ENCODE measurements around the gene MAD2L2.
"Not testable (repeated sequence)": the region's sequence is repeated elsewhere in the genome, so short reads cannot be mapped to it uniquely, and the experiment has no call there.

MAD2L2 gene

DNA sequence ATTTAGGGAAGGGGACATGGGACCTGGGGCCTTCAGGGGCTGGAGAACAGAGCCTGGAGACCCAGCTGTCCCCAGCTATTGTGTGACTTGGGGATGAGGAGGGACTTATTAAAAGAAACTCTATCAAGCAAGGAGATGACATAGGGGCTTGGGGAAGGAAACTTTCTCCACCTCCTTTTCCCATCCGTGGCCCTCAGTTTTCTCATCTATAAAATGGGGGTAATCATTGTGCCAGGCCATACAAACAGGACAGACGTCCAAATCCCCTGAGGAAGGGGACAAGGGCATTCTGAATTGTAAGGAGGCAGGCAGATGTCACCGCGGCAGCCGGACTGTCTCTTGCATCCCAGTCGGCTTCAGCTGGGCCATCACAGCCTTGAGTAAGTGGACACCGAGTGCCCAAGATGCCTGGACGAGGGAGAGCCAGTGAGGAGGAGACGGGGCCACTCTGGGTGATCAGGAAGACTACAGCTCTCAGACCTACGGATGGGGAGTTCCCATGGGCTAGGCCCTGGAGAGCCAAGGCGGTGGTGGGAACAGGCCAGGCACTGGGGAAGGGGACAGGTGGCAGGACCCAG is 28.7 kb downstream of the MAD2L2 start:
- no peak for DNase-seq

DNA sequence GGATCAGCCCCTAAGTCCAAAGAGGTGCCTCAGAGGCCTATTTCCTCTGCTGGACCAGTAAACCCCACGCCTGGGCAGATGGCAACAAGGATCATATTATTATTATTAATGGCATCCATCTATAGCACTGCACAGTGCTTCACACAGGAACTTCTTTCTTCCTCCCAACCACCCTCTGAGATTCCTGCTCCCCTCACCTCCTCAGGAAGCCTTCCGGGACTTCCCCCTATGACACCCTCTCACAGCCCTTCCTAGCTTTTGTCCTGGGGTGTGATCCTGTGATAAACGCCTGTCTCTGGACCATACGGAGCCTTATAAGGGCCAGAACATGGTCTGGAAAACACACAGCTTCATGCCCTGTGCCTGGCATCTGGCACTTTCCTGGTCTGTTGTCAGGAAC is 29.9 kb downstream of the MAD2L2 start:
- no peak for DNase-seq

DNA sequence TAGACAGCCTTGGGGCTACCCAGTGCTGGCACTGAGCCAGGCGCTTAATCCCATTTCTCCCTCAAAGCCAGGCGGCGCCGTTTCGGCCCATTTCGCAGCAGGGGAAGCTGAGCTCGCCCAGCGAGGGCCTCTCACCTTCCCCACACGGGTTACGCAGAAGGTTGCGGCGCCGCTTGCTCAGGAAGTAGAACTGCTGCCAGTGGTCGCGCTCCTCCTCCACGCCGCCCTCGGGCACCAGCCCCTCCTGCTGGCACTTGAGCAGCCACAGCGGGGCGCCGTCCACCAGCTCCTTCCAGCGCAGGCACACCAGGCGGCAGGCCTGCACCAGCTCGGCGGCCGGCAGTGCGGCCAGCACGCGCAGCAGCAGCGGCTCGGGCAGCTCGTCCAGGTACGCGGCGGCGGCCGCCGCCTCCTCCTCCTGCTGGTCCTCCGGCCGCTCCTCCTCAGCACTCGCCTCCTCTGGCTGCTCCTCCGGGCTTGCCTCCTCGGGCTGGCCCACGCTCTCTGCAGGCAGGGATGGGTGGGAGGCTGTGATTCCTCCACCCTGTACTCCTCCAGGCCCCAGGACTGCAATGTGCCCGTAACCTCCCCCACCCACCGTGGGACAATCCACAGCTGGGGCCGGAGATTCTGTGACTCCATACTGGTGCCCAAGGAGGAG is 30.5 kb downstream of the MAD2L2 start:
- DNase-seq = peak; percentile 97

DNA sequence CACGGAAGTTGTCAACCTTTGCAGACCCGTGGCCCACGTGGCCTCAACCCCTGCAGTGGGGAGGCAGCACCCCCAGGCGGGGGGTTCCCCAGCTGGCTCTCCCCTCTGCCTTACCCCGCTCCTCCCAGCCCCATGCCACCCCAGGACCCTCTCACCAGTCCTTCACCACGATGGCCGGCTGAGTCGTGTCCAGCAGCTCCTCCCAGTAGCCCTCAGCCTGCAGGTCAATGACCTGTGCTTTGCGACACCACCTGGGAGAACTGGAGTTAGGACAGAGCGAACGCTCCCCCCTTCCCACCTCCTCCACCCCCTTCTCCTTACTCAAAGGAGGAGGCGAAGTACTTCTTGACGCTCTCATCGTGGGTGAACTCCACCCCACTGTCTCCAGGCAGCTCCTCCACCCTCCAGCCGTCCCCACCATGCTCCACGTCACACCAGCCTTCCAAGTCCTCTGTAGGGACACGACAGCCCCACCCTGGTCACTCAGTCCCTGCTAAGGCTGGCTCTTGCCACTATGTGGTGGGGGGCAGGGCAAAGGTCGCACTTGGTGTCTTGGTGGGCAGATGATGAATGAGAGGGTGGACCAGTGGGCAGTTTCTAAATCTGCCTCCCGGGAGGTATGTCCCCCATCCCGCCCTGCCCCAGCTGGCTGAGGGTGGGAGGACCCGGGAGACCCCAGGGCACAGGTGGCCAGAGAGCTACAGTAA is 31.2 kb downstream of the MAD2L2 start:
- no peak for DNase-seq

DNA sequence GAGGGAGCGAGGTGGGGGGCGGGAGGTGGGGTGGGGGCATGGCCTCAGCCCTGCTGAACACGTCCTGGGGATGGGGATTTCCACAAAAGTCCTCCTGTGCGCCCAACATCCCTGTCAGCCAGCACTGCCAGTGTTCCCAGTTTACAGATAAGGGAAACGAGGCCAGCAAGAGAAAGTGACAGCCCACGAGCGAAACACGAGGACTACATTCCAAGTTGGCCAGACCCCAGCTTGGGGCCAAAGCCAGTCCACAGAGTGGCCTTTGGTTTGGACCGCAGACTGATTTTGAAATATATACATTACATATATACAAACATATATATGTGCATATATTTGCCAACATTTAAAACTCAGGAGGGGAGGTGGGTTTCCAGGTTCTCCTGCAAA is 31.7 kb downstream of the MAD2L2 start:
- DNase-seq = no peak

DNA sequence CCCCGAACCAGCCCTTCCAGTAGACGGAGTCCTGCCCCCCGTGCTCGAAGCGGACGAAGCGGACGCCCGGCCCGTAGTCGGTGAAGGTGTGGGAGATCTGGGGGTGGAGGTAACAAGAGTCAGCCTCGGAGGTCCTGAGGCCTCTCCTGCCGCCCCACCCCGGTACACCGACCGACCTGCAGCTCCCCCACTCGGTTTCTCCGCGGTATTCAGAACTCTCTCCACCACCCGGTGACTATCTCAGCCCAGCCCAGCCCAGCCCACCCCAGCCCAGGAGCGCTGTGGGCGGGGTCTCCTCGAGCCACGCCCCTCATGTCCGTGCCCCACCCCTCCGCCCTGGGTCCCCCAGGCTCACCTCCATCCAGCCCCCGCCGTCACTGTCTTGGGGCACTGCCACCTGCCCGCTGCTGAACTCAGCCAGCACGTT is 32.2 kb downstream of the MAD2L2 start:
- no peak for DNase-seq

DNA sequence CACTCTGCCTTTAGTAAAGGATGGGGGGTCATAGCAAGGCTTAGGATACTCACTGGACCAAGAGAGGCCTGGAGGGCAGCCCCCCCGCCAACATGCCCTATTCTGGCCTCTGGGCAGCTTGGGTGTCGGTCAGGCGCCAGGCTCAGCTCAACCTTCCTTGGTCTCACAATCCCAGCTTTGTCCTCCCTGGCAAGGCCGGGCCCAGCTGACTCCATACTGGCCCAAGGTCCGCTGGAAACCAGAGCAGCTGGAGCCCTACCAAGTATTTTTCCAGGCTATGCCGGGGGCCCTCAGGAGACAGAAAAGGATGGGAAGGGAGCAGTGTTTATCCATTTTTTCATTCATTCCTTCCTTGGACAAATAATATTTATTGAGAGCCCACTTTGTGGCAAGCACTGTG is 32.9 kb downstream of the MAD2L2 start:
- DNase-seq = no peak

DNA sequence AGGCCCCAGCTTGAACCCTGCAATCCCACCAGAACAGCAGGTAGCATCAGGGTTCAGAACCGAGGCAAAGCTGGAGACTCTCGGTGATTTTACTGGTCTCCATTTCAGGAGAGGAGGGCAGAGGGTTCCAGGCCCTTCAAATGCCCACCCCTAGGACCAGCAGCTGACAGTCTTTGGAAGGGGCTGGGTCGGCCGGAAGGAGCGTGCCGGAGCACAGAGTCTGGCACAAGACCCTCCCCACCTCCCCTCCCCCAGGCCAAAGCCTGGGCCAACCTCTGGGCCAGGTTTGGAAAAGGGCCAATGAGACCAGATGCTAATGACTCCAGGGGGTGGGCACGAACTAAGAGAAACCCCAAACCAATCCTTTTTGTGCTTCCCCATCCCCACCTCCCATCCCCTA is 33.6 kb downstream of the MAD2L2 start:
- DNase-seq = no peak

DNA sequence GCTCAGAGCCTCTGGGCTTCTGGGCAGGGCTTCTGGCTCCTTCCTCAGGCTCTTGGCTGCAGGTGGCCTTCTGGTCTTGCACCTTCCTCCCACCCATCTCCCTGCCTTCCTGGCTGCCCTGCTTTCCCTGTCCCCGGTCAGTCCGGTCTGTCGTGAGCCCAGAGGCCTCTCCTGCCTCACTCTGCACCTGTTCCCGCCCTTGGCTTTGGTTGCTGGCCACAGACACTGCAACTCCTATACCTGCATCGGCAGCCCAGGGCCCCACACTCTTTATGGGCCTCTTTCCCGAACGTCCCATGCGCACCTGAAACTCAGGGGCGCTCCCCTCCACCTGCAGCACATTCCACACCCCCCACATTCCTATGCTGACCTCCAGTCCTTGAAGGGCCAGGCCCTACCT is 34.6 kb downstream of the MAD2L2 start:
- DNase-seq = no peak

DNA sequence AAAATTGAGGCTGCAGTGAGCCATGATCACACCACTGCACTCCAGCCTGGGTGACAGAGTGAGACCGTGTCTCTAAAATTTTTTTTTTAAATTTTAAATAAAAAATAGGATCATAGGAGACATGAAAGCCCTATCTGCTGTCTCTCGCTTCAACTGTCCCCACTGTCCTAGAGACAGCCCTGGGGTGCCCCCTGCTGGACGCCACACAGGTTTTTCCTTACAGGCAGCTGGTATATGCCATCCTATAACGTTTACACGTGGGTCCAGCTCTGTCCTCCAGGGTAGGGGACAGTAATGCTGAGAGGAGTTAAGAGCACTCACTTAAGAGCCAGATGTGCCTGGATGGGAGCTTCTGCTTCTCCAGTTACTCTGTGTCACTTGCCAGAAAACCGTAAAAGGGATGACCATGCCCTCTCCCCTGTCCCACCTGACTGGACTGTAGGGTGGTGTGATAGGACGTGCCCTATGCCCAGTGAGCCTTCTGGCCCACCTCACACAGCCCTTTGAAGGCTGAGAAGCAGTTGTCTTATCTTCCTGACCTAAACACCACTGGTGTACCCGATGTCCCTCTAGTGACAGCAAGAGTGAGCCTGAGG is 35.2 kb downstream of the MAD2L2 start:
- DNase-seq = peak; percentile 60

DNA sequence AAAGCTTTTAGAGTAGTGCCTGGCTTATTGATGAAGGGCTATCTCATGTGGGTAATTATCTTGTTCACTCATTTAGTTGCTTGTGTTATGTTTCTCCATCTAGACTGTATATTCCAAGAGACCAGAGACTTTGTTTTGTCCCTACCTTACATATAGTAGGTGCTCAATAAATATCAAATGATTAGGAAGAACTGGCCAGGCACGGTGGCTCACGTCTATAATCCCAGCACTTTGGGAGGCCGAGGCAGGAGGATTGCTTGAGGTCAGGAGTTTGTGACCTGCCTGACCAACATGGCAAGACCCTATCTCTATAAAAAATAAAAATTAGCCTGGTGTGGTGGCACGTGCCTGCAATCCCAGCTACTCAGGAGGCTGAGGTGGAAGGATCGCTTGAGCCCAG is 35.7 kb downstream of the MAD2L2 start:
- no peak for DNase-seq

DNA sequence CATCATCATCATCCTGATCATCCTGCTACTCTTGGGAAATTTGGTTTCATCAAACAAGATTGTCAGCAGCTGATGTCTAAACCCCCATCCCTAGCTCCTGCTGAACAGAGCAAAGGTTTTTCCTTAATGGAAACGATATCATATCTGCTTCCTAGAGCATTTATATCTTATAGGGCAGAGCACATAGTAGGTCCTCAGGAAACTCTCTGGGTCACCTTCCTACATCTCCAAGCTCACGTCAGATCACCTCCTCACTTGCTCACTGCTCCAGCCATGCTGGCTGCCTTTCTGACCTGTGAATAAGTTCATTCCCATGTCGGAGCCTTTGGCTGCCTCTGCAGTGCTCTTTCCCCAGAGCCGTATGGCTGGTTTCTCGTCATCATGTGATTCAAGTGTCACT is 37.2 kb downstream of the MAD2L2 start:
- no peak for DNase-seq

DNA sequence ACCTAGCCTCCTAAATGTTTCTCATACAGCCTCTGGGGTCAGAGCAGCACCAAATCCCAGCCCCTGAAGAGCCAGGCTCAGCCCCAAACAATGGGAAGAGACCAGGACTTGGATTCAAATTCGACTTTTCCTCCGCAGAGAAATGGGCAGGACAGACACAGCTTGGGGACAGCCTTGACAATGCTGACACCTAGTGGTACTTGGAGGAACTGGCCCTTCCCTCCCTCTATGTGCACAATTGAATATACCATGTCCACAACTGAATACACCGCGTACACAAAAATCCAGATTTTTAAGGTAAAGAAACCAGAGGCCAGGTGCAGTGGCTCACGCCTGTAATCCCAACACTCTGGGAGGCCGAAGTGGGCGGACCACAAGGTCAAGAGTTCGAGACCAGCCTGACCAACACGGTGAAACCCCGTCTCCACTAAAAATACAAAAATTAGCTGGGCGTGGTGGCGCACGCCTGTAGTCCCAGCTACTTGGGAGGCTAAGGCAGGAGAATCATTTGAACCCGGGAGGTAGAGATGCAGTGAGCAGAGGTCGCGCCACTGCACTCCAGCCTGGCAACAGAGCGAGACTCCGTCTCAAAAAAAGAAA is 38.4 kb downstream of the MAD2L2 start:
- not testable (repeated sequence) for DNase-seq

DNA sequence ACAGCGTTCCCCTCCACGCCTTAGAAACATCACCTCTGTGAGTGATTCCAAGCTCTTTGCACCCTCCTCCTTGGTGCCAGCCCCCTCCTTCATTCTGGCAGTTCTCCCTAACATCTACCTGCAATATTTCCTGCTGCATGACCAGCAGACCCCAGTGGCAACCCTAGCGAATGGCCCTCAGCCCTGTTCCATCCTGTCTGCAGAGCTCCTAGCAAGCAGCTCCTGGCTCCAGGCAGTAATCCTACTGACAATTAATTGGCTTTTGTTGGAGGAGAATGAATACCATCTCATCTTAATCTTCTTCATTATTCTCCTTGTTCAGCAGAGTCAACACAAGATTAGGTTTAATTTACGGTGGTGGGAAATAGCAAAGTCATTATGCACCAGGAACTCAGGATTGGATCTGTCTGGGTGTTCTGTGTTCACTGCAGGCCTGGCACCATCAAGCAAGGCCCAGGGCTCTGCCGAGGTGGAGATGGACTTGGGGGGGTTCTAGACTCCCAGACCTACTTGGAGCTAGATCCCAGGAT is 39.1 kb downstream of the MAD2L2 start:
- DNase-seq = no peak

DNA sequence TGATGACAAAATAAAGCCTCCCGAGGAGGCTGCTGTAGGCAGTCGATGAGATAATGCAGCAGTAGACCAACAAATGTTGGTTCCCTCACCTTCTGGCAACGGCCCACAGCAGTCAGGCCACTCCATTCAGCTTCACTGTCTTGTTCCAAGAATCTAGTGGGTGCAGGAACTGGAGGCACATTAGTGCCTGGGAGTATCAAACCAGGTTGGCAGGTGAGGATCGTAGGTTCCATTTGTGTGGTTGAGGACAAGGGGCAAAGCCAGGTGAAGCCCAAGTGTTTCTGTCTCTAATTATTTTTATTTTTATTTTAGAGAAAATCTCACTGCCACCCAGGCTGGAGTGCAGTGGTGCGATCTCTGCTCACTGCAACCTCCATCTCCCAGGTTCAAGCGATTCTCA is 40.0 kb downstream of the MAD2L2 start:
- no peak for DNase-seq

DNA sequence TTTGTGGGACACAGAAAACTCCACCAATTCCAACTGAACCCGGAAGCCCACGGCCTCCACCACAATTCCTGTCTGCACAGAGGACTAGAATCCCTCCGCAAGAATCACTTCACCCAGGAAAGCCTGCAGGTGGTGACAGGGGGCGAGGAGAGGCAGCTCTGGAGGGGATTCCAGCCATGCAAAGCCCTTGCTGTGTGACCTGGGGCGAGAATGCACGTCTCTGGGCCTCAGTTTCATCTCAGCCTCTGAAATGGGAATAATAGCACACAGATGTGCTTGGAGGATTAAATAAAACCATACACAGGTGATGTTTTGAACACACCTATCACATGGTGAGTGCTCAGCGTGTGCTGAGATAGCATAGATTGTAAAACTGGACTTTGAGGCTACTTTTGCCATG is 40.8 kb downstream of the MAD2L2 start:
- DNase-seq = no peak

DNA sequence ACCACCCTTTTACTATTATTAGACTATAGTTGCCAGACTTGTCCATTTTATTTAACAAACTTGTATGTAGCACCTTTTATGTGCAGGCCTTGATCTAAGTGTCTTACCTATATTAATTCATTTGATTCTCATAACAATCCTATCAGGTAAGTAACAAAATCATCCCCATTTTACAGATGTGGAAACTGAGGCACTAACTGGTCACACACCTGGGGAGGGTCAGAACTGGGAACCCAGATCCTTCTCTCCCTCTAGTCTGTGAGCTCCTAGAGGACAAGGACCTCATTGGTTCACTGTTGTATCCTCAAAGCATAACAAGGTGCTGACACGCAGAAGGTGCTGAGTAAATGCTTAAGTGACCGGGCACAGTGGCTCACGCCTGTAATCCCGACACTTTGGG is 41.6 kb downstream of the MAD2L2 start:
- no peak for DNase-seq

DNA sequence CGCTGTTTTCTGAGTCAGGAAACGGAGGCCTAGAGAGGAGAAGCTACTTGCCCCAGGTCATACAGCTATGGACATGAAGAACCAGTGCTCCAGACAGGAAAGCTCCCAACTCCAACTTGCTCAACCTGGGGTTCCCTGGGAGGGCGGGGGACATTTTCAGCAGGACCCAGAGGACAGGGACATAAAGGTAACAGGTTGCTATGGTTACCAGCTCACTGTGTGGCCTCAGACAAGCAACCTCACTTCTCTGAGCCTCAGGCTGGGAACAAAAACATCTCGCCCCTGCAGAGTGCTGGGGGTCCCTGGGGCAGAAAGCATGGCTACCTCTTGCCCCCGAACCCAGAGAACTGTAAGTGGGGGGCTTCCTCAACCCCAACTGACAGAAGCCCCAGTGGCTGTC is 42.8 kb downstream of the MAD2L2 start:
- DNase-seq = no peak

DNA sequence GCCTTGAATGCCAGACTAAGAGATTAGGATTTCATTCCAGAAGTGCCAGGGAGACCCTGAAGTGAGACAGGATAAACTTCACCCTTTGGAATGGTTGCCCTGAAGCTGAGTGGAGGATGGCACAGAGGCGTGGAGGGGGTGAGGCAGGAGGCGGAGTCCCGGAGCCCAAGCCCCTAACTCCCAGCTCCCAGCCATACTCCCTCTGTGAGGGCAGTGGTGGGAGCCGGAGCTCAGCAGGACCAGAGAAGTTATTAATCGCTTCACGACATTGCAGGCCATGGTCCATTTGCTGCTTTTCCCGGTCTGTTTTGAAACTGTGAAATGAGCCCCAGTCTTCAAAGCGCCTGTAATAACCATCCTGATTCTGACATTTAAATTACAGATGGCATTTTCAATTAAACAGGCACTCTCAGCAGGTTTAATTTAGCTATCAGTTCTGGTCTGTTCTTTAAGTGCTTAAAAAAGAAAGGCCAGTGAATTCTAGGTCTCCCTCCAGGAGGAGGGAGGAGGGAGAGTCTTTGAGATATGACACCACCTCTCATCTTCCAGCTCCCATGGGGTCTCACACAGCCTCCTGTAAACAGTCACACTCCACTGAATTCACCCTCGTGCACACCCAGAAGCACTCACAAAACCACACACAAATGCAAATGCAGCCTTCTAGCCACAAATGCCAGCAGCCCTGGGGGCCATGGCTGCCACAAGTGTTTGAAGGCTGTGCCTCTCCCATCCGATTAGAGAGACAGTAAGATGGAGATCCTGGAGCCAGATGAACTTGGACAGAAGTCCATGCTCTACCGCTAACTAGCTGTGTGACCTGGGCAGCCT is 46.4 kb downstream of the MAD2L2 start:
- DNase-seq = no peak

DNA sequence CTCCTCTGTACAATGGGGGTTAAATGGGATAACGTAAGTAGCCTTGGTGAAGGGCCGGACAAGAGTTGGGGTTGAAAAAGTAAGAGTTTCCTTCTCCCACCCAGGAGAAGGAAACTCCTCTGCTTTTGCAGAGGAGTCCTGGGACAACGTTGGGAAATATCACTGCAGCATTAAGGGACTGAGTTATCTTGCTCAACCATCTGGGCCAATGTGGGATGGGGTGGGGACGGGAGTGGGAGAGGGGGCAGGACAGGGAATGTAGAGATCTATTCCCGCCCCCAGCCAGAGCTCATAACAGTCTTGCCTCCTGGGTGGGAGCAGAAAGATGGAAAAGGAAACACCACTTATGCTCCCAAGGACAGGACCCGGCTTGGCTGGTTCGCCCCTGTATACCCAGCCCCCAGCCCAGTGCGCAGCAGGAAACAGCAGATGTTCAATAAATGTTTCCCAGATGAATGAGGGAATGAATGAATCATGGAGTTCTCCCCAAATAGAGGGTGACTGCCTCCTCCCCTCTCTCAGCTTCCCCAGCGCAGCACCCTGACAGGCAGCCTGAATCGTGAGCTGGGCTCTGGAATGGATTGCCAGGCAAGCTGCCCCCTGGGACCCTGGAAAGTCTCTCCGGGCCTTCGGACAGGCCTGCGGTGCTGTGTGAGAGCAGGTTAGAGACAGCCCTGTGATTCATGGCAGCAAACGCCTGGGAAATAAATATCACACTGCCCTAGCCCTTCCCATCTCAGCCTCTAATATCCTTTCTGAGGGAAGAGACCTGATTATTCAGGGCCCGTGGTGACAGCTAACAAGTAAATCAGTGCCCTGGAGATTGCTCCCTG is 51.5 kb downstream of the MAD2L2 start:
- DNase-seq = no peak

DNA sequence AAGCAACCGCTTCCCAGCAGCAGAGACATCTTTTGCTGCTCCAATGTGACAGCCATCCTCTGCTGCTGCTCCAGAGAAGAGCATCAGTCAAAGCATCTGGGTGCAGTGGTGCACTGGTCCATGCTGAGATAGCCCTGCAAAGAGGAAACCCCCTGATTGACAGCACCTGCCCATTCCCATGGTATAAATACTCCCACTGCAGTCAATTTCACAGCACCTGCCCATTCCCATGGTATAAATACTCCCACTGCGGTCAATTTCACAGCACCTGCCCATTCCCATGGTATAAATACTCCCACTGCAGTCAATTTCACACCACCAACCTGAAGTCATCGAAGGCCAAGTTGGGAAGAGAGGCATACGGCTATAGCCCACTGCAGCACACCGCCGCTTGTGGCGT is 52.2 kb downstream of the MAD2L2 start:
- DNase-seq = no peak

DNA sequence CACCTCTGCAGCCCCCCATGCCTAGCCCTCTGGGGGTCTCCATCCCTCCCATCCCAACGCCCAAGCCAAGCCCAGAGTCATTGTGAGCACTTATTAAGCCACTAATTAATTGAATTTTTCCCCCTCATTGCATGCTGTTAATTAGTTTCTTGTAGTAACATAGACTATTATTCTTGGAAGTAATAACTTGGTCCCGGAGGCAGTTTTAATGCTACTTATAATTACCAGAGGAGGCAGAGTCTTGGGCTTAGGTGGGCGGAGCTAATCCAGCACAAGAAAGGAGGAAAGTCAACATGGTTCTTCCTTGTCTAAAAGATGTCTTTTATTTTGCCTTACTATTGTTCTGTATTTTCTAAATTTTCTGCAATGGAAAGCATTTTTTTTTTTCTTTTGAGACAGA is 54.4 kb downstream of the MAD2L2 start:
- DNase-seq = no peak

Measured in NK-92 treated with Interleukin-12 subunit alpha and Interleukin-12 subunit beta, amount 100 ng/mL, for 24 hours (cell line).